Mammary epithelial cell (primary cell): ENCODE data around the gene PDE1C.

Source experiments
- CTCF ChIP-seq, 2 donors: IDR thresholded peaks in 1 of 2; conservative IDR thresholded peaks in 1 of 2; 2 replicates each; pipeline ENCODE4 v1.5.1; 2011 to 2012; ENCODE audit warnings: inconsistent platforms in 2 of 2, low read length in 2 of 2, mild to moderate bottlenecking in 2 of 2, control low read depth in 1 of 2, low read depth in 1 of 2; ENCODE audit not compliant: insufficient read depth in 1 of 2; ENCODE audit errors: extremely low read depth in 1 of 2
- EZH2 ChIP-seq: IDR thresholded peaks from 2 replicates; pipeline ENCODE4 v1.6.1; 2012; ENCODE audit warnings: low read length, inconsistent platforms, borderline replicate concordance

- peak; percentile 38 to 44 for TF ChIP-seq CTCF (conservative IDR thresholded peaks at IDR 0.05 in 1 of 2, IDR thresholded peaks at IDR 0.05 in 1 of 2; ENCODE audit: extremely low read depth in 1 of 2, insufficient read depth in 1 of 2, low read depth in 1 of 2, low read length in 2 of 2)
- no peak for TF ChIP-seq EZH2
Observed at GRCh38 chr7:32072397-32072796, 2.2 kb upstream of the PDE1C start.
